Panc1 (cell line): ENCODE measurements around the gene MORN4.

Source experiments
- POLR2AphosphoS5 ChIP-seq: IDR thresholded peaks from 2 replicates; pipeline ENCODE4 v1.6.1; 2012; ENCODE audit warnings: mild to moderate bottlenecking, low read depth, low read length, moderate library complexity
- SIN3A ChIP-seq: IDR thresholded peaks from 2 replicates; pipeline ENCODE4 v1.6.1; 2012; ENCODE audit warnings: low read depth, mild to moderate bottlenecking, low read length, moderate library complexity, borderline replicate concordance; ENCODE audit not compliant: insufficient read depth
- TCF7L2 ChIP-seq: IDR thresholded peaks from 2 replicates; pipeline ENCODE4 v1.6.1; 2011; ENCODE audit warnings: mild to moderate bottlenecking, low read depth, low read length, inconsistent platforms
- TF ChIP-seq, protein P1 (sequence below): fragments of 450-650 bp; IDR thresholded peaks from 2 replicates; pipeline ENCODE4 v1.5.1; 2017; ENCODE audit warnings: mild to moderate bottlenecking
- TF ChIP-seq, protein P2 (sequence below), 2 experiments: IDR thresholded peaks; 2 replicates each; pipeline ENCODE4 v1.6.1; 2011 to 2012; ENCODE audit warnings: low read depth in 2 of 2, control low read depth in 1 of 2, low read length in 1 of 2, mild to moderate bottlenecking in 1 of 2, moderate library complexity in 1 of 2; ENCODE audit not compliant: insufficient read depth in 1 of 2

DNA sequence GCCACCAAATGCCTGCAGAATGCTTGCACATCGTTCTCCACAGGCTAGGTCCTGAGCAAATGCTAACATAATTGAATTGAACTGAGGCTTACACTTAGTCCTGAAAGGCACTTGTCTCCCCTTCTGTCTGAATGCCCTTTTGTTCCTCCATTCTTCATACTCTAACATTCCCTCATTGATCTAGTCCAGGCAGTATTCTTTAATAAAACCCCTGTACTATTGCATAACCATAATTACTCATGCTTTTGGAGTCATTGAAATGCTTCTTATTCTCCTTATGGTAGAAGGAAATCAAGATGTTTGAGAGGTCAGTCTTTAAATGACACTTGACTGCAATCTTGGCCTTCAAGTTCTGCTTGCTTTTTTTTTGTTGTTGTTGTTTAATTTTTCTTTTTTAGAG, 14.3 kb upstream of the MORN4 start:
- TF ChIP-seq, protein P1, sequence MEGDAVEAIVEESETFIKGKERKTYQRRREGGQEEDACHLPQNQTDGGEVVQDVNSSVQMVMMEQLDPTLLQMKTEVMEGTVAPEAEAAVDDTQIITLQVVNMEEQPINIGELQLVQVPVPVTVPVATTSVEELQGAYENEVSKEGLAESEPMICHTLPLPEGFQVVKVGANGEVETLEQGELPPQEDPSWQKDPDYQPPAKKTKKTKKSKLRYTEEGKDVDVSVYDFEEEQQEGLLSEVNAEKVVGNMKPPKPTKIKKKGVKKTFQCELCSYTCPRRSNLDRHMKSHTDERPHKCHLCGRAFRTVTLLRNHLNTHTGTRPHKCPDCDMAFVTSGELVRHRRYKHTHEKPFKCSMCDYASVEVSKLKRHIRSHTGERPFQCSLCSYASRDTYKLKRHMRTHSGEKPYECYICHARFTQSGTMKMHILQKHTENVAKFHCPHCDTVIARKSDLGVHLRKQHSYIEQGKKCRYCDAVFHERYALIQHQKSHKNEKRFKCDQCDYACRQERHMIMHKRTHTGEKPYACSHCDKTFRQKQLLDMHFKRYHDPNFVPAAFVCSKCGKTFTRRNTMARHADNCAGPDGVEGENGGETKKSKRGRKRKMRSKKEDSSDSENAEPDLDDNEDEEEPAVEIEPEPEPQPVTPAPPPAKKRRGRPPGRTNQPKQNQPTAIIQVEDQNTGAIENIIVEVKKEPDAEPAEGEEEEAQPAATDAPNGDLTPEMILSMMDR: no peak
- TF ChIP-seq SIN3A: no peak
- no peak for TF ChIP-seq POLR2AphosphoS5
- TF ChIP-seq, protein P2, sequence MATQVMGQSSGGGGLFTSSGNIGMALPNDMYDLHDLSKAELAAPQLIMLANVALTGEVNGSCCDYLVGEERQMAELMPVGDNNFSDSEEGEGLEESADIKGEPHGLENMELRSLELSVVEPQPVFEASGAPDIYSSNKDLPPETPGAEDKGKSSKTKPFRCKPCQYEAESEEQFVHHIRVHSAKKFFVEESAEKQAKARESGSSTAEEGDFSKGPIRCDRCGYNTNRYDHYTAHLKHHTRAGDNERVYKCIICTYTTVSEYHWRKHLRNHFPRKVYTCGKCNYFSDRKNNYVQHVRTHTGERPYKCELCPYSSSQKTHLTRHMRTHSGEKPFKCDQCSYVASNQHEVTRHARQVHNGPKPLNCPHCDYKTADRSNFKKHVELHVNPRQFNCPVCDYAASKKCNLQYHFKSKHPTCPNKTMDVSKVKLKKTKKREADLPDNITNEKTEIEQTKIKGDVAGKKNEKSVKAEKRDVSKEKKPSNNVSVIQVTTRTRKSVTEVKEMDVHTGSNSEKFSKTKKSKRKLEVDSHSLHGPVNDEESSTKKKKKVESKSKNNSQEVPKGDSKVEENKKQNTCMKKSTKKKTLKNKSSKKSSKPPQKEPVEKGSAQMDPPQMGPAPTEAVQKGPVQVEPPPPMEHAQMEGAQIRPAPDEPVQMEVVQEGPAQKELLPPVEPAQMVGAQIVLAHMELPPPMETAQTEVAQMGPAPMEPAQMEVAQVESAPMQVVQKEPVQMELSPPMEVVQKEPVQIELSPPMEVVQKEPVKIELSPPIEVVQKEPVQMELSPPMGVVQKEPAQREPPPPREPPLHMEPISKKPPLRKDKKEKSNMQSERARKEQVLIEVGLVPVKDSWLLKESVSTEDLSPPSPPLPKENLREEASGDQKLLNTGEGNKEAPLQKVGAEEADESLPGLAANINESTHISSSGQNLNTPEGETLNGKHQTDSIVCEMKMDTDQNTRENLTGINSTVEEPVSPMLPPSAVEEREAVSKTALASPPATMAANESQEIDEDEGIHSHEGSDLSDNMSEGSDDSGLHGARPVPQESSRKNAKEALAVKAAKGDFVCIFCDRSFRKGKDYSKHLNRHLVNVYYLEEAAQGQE (IDR thresholded peaks at IDR 0.05; ENCODE audit: insufficient read depth in 1 of 2, low read depth in 2 of 2, low read length in 1 of 2): no peak
- TF ChIP-seq TCF7L2: no peak
